Activated CD8-positive, alpha-beta memory T cell treated with anti-CD3 and anti-CD28 coated beads for 4 hours (primary cell): ENCODE data around the gene DNAJB6.

Experiments used
- DNase-seq, 2 donors: peaks; one replicate each; pipeline ENCODE4 v3.0.0-alpha.2; 2020; ENCODE audit warnings: low read depth in 2 of 2

DNAJB6 gene

GRCh38 chr7:157428554-157428945, 91.7 kb downstream of the DNAJB6 start:
- no peak for DNase-seq

GRCh38 chr7:157429001-157429679, 92.3 kb downstream of the DNAJB6 start:
- no peak for DNase-seq

- DNase-seq: no peak
These were observed 92.9 kb downstream of the DNAJB6 start for GRCh38 chr7:157429680-157430224.

GRCh38 chr7:157430721-157431120, 93.9 kb downstream of the DNAJB6 start:
- DNase-seq: no peak

- no peak for DNase-seq
These were observed 94.6 kb downstream of the DNAJB6 start for GRCh38 chr7:157431173-157431950.

GRCh38 chr7:157431951-157432540, 95.2 kb downstream of the DNAJB6 start:
- DNase-seq: no peak

GRCh38 chr7:157432541-157432956, 95.7 kb downstream of the DNAJB6 start:
- no peak for DNase-seq

GRCh38 chr7:157432957-157433576, 96.3 kb downstream of the DNAJB6 start:
- DNase-seq: no peak

GRCh38 chr7:157433628-157434027, 96.8 kb downstream of the DNAJB6 start:
- no peak for DNase-seq

GRCh38 chr7:157434231-157434630, 97.4 kb downstream of the DNAJB6 start:
- no peak for DNase-seq

- DNase-seq: no peak
These were observed 97.9 kb downstream of the DNAJB6 start for GRCh38 chr7:157434701-157435100.

GRCh38 chr7:157436076-157436475, 99.3 kb downstream of the DNAJB6 start:
- DNase-seq: no peak

- DNase-seq: no peak
These were observed 100.1 kb downstream of the DNAJB6 start for GRCh38 chr7:157436763-157437480.

- no peak for DNase-seq
These were observed 100.8 kb downstream of the DNAJB6 start for GRCh38 chr7:157437519-157438061.

GRCh38 chr7:157438121-157439025, 101.6 kb downstream of the DNAJB6 start:
- DNase-seq: no peak

- DNase-seq: no peak
These were observed 102.3 kb downstream of the DNAJB6 start for GRCh38 chr7:157439149-157439548.

- DNase-seq: no peak
These were observed 103.0 kb downstream of the DNAJB6 start for GRCh38 chr7:157439761-157440160.

GRCh38 chr7:157440346-157441022, 103.7 kb downstream of the DNAJB6 start:
- DNase-seq: no peak

GRCh38 chr7:157441023-157441399, 104.2 kb downstream of the DNAJB6 start:
- no peak for DNase-seq

- DNase-seq: no peak
These were observed 105.7 kb downstream of the DNAJB6 start for GRCh38 chr7:157442456-157442855.
